DOHH2 (cell line): ENCODE data around the gene SULF2.

Experiments used
- H3F3A ChIP-seq: fragments of 200-600 bp; sonication (generic), shearing (Covaris generic); 2 replicates; pipeline ENCODE4 v1.6.0; 2016; ENCODE audit warnings: antibody characterized with exemption, mild to moderate bottlenecking; ENCODE audit not compliant: control insufficient read depth, insufficient read depth
- H3K27ac ChIP-seq: fragments of 200-600 bp; sonication (generic); 2 replicates; pipeline ENCODE4 v1.5.1; 2014; ENCODE audit warnings: low read depth, mild to moderate bottlenecking, low read length, moderate library complexity
- H3K27me3 ChIP-seq: fragments of 200-600 bp; sonication (generic); 2 replicates; pipeline ENCODE4 v1.6.1; 2014; ENCODE audit warnings: mild to moderate bottlenecking, low read length, mixed read lengths; ENCODE audit not compliant: control insufficient read depth
- H3K36me3 ChIP-seq: fragments of 200-600 bp; sonication (generic); 2 replicates; pipeline ENCODE4 v1.6.1; 2014; ENCODE audit warnings: mild to moderate bottlenecking, low read length, moderate library complexity, mixed read lengths; ENCODE audit not compliant: control insufficient read depth
- H3K4me1 ChIP-seq: fragments of 200-600 bp; sonication (generic); 2 replicates; pipeline ENCODE4 v1.6.1; 2014; ENCODE audit warnings: mild to moderate bottlenecking, low read length, mixed read lengths; ENCODE audit not compliant: control insufficient read depth
- H3K4me2 ChIP-seq: fragments of 200-600 bp; sonication (generic); 2 replicates; pipeline ENCODE4 v1.6.0; 2014; ENCODE audit warnings: mild to moderate bottlenecking, low read length, moderate library complexity
- H3K4me3 ChIP-seq: fragments of 200-600 bp; sonication (generic); 2 replicates; pipeline ENCODE4 v1.5.1; 2014; ENCODE audit warnings: mild to moderate bottlenecking, low read length, mixed read lengths
- H3K79me2 ChIP-seq: fragments of 200-600 bp; sonication (generic); 2 replicates; pipeline ENCODE4 v1.6.1; 2014; ENCODE audit warnings: mild to moderate bottlenecking, low read length, mixed read lengths; ENCODE audit not compliant: control insufficient read depth
- H3K9me2 ChIP-seq: fragments of 200-600 bp; sonication (generic); replicated peaks from 2 replicates; pipeline ENCODE4 v1.6.1; 2014; ENCODE audit warnings: mild to moderate bottlenecking, low read length, mixed read lengths; ENCODE audit not compliant: control insufficient read depth
- H3K9me3 ChIP-seq: fragments of 200-600 bp; sonication (generic); 2 replicates; pipeline ENCODE4 v1.6.1; 2014; ENCODE audit warnings: antibody characterized with exemption, low read length, mixed read lengths; ENCODE audit not compliant: control insufficient read depth, insufficient read depth
- H4K20me1 ChIP-seq: fragments of 200-600 bp; sonication (generic); 2 replicates; pipeline ENCODE4 v1.6.0; 2014; ENCODE audit warnings: low read depth, mild to moderate bottlenecking, antibody characterized with exemption, low read length, moderate library complexity; ENCODE audit not compliant: control insufficient read depth, insufficient read depth
- CTCF ChIP-seq: fragments of 200-600 bp; sonication (generic); IDR thresholded peaks from one replicate; pipeline ENCODE4 v1.5.1; 2014; ENCODE audit warnings: antibody characterized with exemption, mild to moderate bottlenecking, low read depth, low read length; ENCODE audit not compliant: poor library complexity, severe bottlenecking
- EZH2phosphoT487 ChIP-seq: fragments of 200-600 bp; sonication (generic); IDR thresholded peaks from 2 replicates; pipeline ENCODE4 v1.6.1; 2017; ENCODE audit warnings: borderline replicate concordance, mild to moderate bottlenecking, antibody characterized with exemption, low read length, moderate library complexity, mixed read lengths

Gene SULF2

GRCh38 chr20:47775039-47775438 lies 10.2 kb downstream of the SULF2 start:
- Histone ChIP-seq H3K79me2 (no peaks in the 10 kb centered on the region), H3K36me3 (no peaks in the 10 kb centered on the region), H3K9me2 (no peaks in the 10 kb centered on the region), H3F3A (no peaks in the 10 kb centered on the region), H3K4me1 (no peaks in the 10 kb centered on the region), H3K27me3 (peaks cover 6% of the 10 kb centered on the region; the same call in 1 of the 2 replicates), H3K9me3 (no peaks in the 10 kb centered on the region), H3K27ac (no peak overlapping the region), H4K20me1 (no peaks in the 10 kb centered on the region), H3K4me3 (no peak overlapping the region), H3K4me2 (no peak overlapping the region)
- TF ChIP-seq CTCF = no peak
- no peak for TF ChIP-seq EZH2phosphoT487

- H3K27me3 ChIP-seq = peaks cover 6% of the 10 kb centered on the region; the same call in 1 of the 2 replicates
- no peaks in the 10 kb centered on the region for H3K36me3 ChIP-seq
- TF ChIP-seq EZH2phosphoT487 (no peak), CTCF (no peak)
- H3K4me2 ChIP-seq = no peak overlapping the region
- no peak overlapping the region for H3K27ac ChIP-seq
- H3F3A ChIP-seq = no peaks in the 10 kb centered on the region
- no peaks in the 10 kb centered on the region for H3K9me3 ChIP-seq
- H3K9me2 ChIP-seq = no peaks in the 10 kb centered on the region
- H3K79me2 ChIP-seq = no peaks in the 10 kb centered on the region
- H3K4me3 ChIP-seq = no peak overlapping the region
- H3K4me1 ChIP-seq = no peaks in the 10 kb centered on the region
- H4K20me1 ChIP-seq = no peaks in the 10 kb centered on the region
These were observed 11.0 kb downstream of the SULF2 start for GRCh38 chr20:47774131-47774777.

GRCh38 chr20:47773371-47773786 lies 11.9 kb downstream of the SULF2 start:
- H3K4me2 ChIP-seq = no peak overlapping the region
- H4K20me1 ChIP-seq = no peaks in the 10 kb centered on the region
- H3F3A ChIP-seq = no peaks in the 10 kb centered on the region
- peaks cover 6% of the 10 kb centered on the region; the same call in 1 of the 2 replicates for H3K27me3 ChIP-seq
- no peaks in the 10 kb centered on the region for H3K4me1 ChIP-seq
- TF ChIP-seq CTCF = no peak
- no peak for TF ChIP-seq EZH2phosphoT487
- no peak overlapping the region for H3K4me3 ChIP-seq
- H3K9me3 ChIP-seq = no peaks in the 10 kb centered on the region
- no peak overlapping the region for H3K27ac ChIP-seq
- H3K36me3 ChIP-seq = no peaks in the 10 kb centered on the region
- no peaks in the 10 kb centered on the region for H3K79me2 ChIP-seq
- H3K9me2 ChIP-seq = no peaks in the 10 kb centered on the region
